Stomach (tissue), 4 donors: Measurements from ENCODE around the gene EIF2B1.

Source experiments
- CTCF ChIP-seq, 7 experiments: fragments of 450-650 bp in 4 of 7; fragments of 200-600 bp in 3 of 7; sonication (generic) in 3 of 7; IDR thresholded peaks; one replicate each; pipeline ENCODE4 v1.5.1; 2016 to 2019; ENCODE audit warnings: antibody characterized with exemption in 7 of 7, control low read depth in 2 of 7, mild to moderate bottlenecking in 1 of 7
- POLR2A ChIP-seq, 4 donors: fragments of 450-650 bp; IDR thresholded peaks; one replicate each; pipeline ENCODE4 v1.6.1; 2016; ENCODE audit warnings: antibody characterized with exemption in 4 of 4, control low read depth in 2 of 4, mild to moderate bottlenecking in 1 of 4, moderate library complexity in 1 of 4
- POLR2AphosphoS5 ChIP-seq, 3 donors: sonication (generic); formaldehyde crosslinking; IDR thresholded peaks; one replicate each; pipeline ENCODE4 v1.6.1; 2016; ENCODE audit warnings: antibody characterized with exemption in 3 of 3

GRCh38 chr12:123655420-123655819 is 21.9 kb upstream of the EIF2B1 start:
- TF ChIP-seq CTCF (IDR thresholded peaks at IDR 0.05) (no peak), POLR2A (IDR thresholded peaks at IDR 0.05) (no peak), POLR2AphosphoS5 (IDR thresholded peaks at IDR 0.05) (no peak)
